Stimulated activated CD8-positive, alpha-beta memory T cell treated with anti-CD3 and anti-CD28 coated beads, Interleukin-4, amount 100 ng/mL, for 4 hours (primary cell): ENCODE measurements around the gene PLEKHB1.
"Not testable (repeated sequence)": the region's sequence is repeated elsewhere in the genome, so short reads cannot be mapped to it uniquely, and the experiment has no call there.

Source experiments
- DNase-seq, 2 donors: peaks; one replicate each; pipeline ENCODE4 v3.0.0-alpha.2; 2020; ENCODE audit warnings: low read depth in 2 of 2, low spot score in 1 of 2

The PLEKHB1 gene

GRCh38 chr11:73671701-73672100 is 25.3 kb downstream of the PLEKHB1 start:
- DNase-seq = no peak

- DNase-seq = not testable (repeated sequence)
Observed at GRCh38 chr11:73676552-73676951, 30.2 kb downstream of the PLEKHB1 start.

DNA sequence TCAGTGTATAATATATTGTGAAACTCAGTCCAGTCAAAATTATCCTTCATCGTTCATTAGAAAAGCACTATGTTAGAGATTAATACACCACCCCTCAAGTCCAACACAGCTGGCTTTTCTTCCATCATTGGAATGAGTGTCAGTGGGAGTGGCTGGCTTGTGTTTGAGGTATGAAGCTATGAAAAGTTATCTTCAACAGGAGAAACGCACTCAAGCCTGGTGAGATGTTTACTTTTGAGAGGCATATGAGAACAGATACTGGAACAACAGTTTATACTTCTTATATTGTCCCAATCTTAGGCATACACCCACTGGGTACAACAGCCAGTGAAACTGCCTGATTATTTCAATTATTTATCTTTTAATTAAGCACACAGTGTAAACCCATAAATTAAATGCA is 34.3 kb downstream of the PLEKHB1 start:
- no peak for DNase-seq

DNA sequence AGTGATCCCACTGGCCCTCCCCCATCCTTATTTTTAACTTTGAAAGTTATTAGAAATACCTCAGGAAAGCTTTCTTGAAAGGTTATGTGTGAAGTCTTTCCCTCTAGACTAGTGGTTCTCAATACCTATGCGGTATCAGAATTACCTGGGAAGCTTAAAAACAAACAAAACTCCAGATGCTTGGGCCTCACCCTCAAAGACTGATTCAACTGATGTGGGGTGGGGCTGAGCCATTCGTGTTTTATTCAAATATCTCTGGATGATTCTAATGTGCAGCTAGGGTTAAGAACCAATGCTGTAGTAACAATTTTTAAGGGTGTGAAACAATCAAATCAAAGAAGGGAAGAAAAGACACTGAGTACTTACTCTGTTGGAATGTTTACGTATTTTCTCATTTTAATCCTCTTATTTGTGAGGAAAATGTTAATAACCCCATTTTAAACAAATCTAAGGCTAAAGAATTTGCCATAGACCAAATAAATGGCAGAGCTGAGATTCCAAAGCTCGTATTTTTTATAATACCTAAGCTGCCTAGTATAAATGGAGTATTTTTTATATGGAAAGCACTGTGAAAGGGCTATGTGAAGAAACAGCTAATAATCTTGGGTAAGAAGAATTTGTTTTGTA is 47.6 kb downstream of the PLEKHB1 start:
- no peak for DNase-seq

DNA sequence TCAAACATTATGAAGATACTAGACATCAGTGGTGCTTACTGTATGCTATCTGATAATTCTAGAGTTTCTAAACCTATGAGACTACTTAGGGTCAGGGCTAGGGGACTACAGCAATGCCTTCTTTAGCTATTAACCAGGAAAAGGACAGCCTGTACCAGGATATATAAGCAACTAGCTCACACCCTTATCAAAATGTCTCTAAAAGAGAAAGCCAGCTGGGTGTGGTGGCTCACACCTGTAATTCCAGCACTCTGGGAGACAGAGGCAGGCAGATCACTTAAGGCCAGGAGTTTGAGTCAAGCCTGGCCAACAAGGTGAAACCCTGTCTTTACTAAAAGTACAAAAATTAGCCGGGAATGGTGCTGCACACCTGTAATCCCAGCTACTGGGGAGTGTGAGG is 58.7 kb downstream of the PLEKHB1 start:
- DNase-seq = no peak

DNA sequence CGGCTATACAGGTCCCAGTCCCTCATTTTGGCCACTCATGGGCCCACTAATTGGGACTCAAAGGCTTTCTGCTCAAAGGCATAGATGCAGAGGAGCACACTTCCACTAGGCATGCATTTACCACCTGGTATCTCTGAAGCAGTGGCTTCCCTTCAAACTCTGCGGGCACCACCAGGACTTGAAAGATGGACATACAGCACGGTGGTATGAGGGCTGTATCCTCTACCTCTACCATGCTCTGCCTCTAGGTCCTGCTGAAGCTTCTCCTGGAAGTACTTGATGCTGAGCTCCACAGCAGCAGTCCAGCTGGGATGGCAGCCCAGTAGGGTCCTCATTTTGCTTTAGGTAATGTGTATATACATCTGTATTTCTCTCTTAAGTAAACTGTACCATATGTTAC is 64.6 kb downstream of the PLEKHB1 start:
- DNase-seq = no peak
